Activated CD8-positive, alpha-beta T cell treated with anti-CD3 and anti-CD28 coated beads for 36 hours (primary cell): ENCODE measurements around the gene STOML1. TPM values are rescaled to one million over a fixed set of nuclear protein-coding genes. Genes with fewer than 3 reads are reported as not detected.

Source experiments
- ATAC-seq: fragments of 200-7000 bp; cut with Tn5 transposase; one replicate; pipeline ENCODE4 v1.10.0; 2021; ENCODE audit warnings: mild to moderate bottlenecking, moderate library complexity
- CTCF ChIA-PET: fragments of 350-600 bp; sonication (Branson Sonifier 250); formaldehyde crosslinking; loops from one replicate; lab custom pipeline; 2021; ENCODE audit warnings: antibody characterized with exemption; lab: Charles Lee
- POLR2A ChIA-PET: fragments of 350-600 bp; sonication (Branson Sonifier 250); formaldehyde crosslinking; loops from one replicate; lab custom pipeline; 2021; ENCODE audit warnings: antibody characterized with exemption; lab: Charles Lee
- DNase-seq: peaks from one replicate; pipeline ENCODE4 v3.0.0-alpha.2; 2020
- H3K27ac Mint-ChIP-seq: one replicate; pipeline ENCODE4 v1.8.0; 2021; ENCODE audit warnings: mild to moderate bottlenecking, mixed read lengths
- H3K27me3 Mint-ChIP-seq: one replicate; pipeline ENCODE4 v1.8.0; 2021; ENCODE audit warnings: mixed read lengths
- H3K36me3 Mint-ChIP-seq: one replicate; pipeline ENCODE4 v1.8.0; 2021; ENCODE audit warnings: low read depth, mixed read lengths
- H3K4me1 Mint-ChIP-seq: one replicate; pipeline ENCODE4 v1.8.0; 2021; ENCODE audit warnings: low read depth, mixed read lengths
- H3K4me3 Mint-ChIP-seq: one replicate; pipeline ENCODE4 v1.8.0; 2021; ENCODE audit warnings: mild to moderate bottlenecking, moderate library complexity, mixed read lengths
- H3K9me3 Mint-ChIP-seq: one replicate; pipeline ENCODE4 v1.8.0; 2021; ENCODE audit warnings: mixed read lengths
- CTCF ChIP-seq: fragments of 200-600 bp; IDR thresholded peaks from one replicate; pipeline ENCODE4 v1.8.0; 2022; ENCODE audit warnings: antibody characterized with exemption, mild to moderate bottlenecking
- intact Hi-C: fragments of 100-400 bp; cut with micrococcal nuclease; formaldehyde crosslinking; loops from one replicate; pipeline ENCODE4 v1.10.0; 2022
- total RNA-seq, 2 experiments: library from RNA; stranded (reverse); gene quantifications; one replicate each; pipeline ENCODE4 v1.2.3, GENCODE V29; 2021

The STOML1 gene
- total RNA-seq, 2 experiments from 2014 or later, result 5.2 to 6.5 TPM

GRCh38 chr15:73949496-73949895 is 42.6 kb downstream of the STOML1 start:
- TF ChIP-seq CTCF, result no peak
- no peak for ATAC-seq
- ChIA-PET CTCF (interaction anchor here (0.7 to 7.6 kb wide), 6 partner anchors 11 to 98 kb away, joined by 3 to 72 read pairs (median 5); no protein-coding TSS in a partner anchor), POLR2A (interaction anchor here (1.2 kb wide), 1 partner anchor 10 kb away, joined by 3 read pairs; no protein-coding TSS in a partner anchor)
- Mint-ChIP-seq H3K36me3 (no peaks in the 10 kb centered on the region), H3K4me3 (no peak overlapping the region), H3K4me1 (peaks cover 4% of the 10 kb centered on the region), H3K27me3 (no peaks in the 10 kb centered on the region), H3K9me3 (no peaks in the 10 kb centered on the region), H3K27ac (no peak overlapping the region)
- intact Hi-C loops, result no loop called here
- no peak for DNase-seq

- Mint-ChIP-seq H3K36me3 (no peaks in the 10 kb centered on the region), H3K27ac (no peak overlapping the region), H3K27me3 (no peaks in the 10 kb centered on the region), H3K9me3 (no peaks in the 10 kb centered on the region), H3K4me1 (peaks cover 4% of the 10 kb centered on the region), H3K4me3 (no peak overlapping the region)
- intact Hi-C loops, result no loop called here
- ChIA-PET CTCF (interaction anchor here (1.2 to 7.6 kb wide), 4 partner anchors 11 to 40 kb away, joined by 3 to 72 read pairs (median 22); no protein-coding TSS in a partner anchor), POLR2A (interaction anchor here (1.1 to 1.2 kb wide), 2 partner anchors 10 to 16 kb away, joined by 3 to 4 read pairs; no protein-coding TSS in a partner anchor)
- DNase-seq (no peak), ATAC-seq (no peak)
- TF ChIP-seq CTCF, result no peak
These were observed 43.1 kb downstream of the STOML1 start for GRCh38 chr15:73948982-73949381.

- H3K4me3 Mint-ChIP-seq, result no peak overlapping the region
- ChIA-PET POLR2A (interaction anchor here (1.1 kb wide), 1 partner anchor 17 kb away, joined by 4 read pairs; no protein-coding TSS in a partner anchor), CTCF (interaction anchor here (1.2 to 7.6 kb wide), 3 partner anchors 12 to 40 kb away, joined by 3 to 72 read pairs (median 38); no protein-coding TSS in a partner anchor)
- intact Hi-C loops, result no loop called here
- H3K36me3 Mint-ChIP-seq, result no peaks in the 10 kb centered on the region
- ATAC-seq (no peak), DNase-seq (no peak)
- H3K27me3 Mint-ChIP-seq, result no peaks in the 10 kb centered on the region
- H3K4me1 Mint-ChIP-seq, result peaks cover 4% of the 10 kb centered on the region
- no peak for TF ChIP-seq CTCF
- H3K9me3 Mint-ChIP-seq, result no peaks in the 10 kb centered on the region
- H3K27ac Mint-ChIP-seq, result no peak overlapping the region
These were observed 43.7 kb downstream of the STOML1 start for GRCh38 chr15:73948396-73948795.

- H3K4me3 Mint-ChIP-seq, result no peak overlapping the region
- no peaks in the 10 kb centered on the region for H3K27me3 Mint-ChIP-seq
- TF ChIP-seq CTCF, result no peak
- no peaks in the 10 kb centered on the region for H3K36me3 Mint-ChIP-seq
- no peaks in the 10 kb centered on the region for H3K9me3 Mint-ChIP-seq
- CTCF ChIA-PET, result interaction anchor here (1.6 to 7.6 kb wide), 2 partner anchors 18 to 20 kb away, joined by 5 to 72 read pairs; no protein-coding TSS in a partner anchor
- peaks cover 6% of the 10 kb centered on the region for H3K4me1 Mint-ChIP-seq
- no peak for DNase-seq
- intact Hi-C loops, result no loop called here
- no peak for ATAC-seq
- POLR2A ChIA-PET, result interaction anchor here (1.1 kb wide), 1 partner anchor 18 kb away, joined by 4 read pairs; no protein-coding TSS in a partner anchor
- H3K27ac Mint-ChIP-seq, result no peak overlapping the region
These were observed 44.4 kb downstream of the STOML1 start for GRCh38 chr15:73947651-73948050.

GRCh38 chr15:73946795-73947370 is 45.2 kb downstream of the STOML1 start:
- intact Hi-C loops, result no loop called here
- Mint-ChIP-seq H3K4me3 (no peak overlapping the region), H3K27ac (no peak overlapping the region), H3K36me3 (no peaks in the 10 kb centered on the region), H3K27me3 (no peaks in the 10 kb centered on the region), H3K4me1 (peaks cover 14% of the 10 kb centered on the region), H3K9me3 (no peaks in the 10 kb centered on the region)
- TF ChIP-seq CTCF, result no peak
- no peak for ATAC-seq
- CTCF ChIA-PET, result interaction anchor here (1.6 kb wide), 1 partner anchor 19 kb away, joined by 5 read pairs; no protein-coding TSS in a partner anchor
- POLR2A ChIA-PET, result no interaction called here
- DNase-seq, result no peak
